Activated CD4-positive, alpha-beta T cell treated with anti-CD3 and anti-CD28 coated beads for 24 hours (primary cell): ENCODE data around the gene SLC8A1.

Experiments
- DNase-seq, 2 donors: peaks; one replicate each; pipeline ENCODE4 v3.0.0-alpha.2; 2020; ENCODE audit warnings: low read depth in 2 of 2

The SLC8A1 gene

GRCh38 chr2:40458271-40458794, 6.4 kb upstream of the SLC8A1 start:
- no peak for DNase-seq

GRCh38 chr2:40457837-40458236, 5.9 kb upstream of the SLC8A1 start:
- no peak for DNase-seq

- no peak for DNase-seq
These were observed 5.5 kb upstream of the SLC8A1 start for GRCh38 chr2:40457366-40457765.

GRCh38 chr2:40456926-40457325, 5.0 kb upstream of the SLC8A1 start:
- no peak for DNase-seq

GRCh38 chr2:40455661-40456060, 3.8 kb upstream of the SLC8A1 start:
- DNase-seq, result no peak

- DNase-seq, result no peak
These were observed 2.4 kb upstream of the SLC8A1 start for GRCh38 chr2:40454321-40454720.

- DNase-seq, result no peak
These were observed 896 bp upstream of the SLC8A1 start for GRCh38 chr2:40452786-40453185.

GRCh38 chr2:40450796-40451430, 977 bp downstream of the SLC8A1 start:
- DNase-seq, result no peak

GRCh38 chr2:40450066-40450795, 1.7 kb downstream of the SLC8A1 start:
- DNase-seq, result no peak

GRCh38 chr2:40448476-40449079, 3.3 kb downstream of the SLC8A1 start:
- DNase-seq, result no peak

- no peak for DNase-seq
These were observed 6.4 kb downstream of the SLC8A1 start for GRCh38 chr2:40445467-40445866.

GRCh38 chr2:40440835-40441234, 11.1 kb downstream of the SLC8A1 start:
- no peak for DNase-seq

GRCh38 chr2:40439473-40439872, 12.4 kb downstream of the SLC8A1 start:
- no peak for DNase-seq

GRCh38 chr2:40436093-40436475, 15.8 kb downstream of the SLC8A1 start:
- DNase-seq, result no peak

- no peak for DNase-seq
These were observed 16.3 kb downstream of the SLC8A1 start for GRCh38 chr2:40435426-40436092.

GRCh38 chr2:40434731-40435271, 17.1 kb downstream of the SLC8A1 start:
- no peak for DNase-seq

- no peak for DNase-seq
These were observed 18.2 kb downstream of the SLC8A1 start for GRCh38 chr2:40433736-40434135.

GRCh38 chr2:40432921-40433483, 18.9 kb downstream of the SLC8A1 start:
- DNase-seq, result no peak

GRCh38 chr2:40431600-40431955, 20.3 kb downstream of the SLC8A1 start:
- no peak for DNase-seq

- no peak for DNase-seq
These were observed 20.9 kb downstream of the SLC8A1 start for GRCh38 chr2:40430776-40431599.

- no peak for DNase-seq
These were observed 23.5 kb downstream of the SLC8A1 start for GRCh38 chr2:40428439-40428838.
